ENCODE results near the gene NIPAL1. TPM values are rescaled to one million over a fixed set of nuclear protein-coding genes. Genes with fewer than 3 reads are reported as not detected.

The NIPAL1 gene
- total RNA-seq, 4 donors from 2014 or later, result 0.87 to 3.1 (median 1.9) TPM

DNA sequence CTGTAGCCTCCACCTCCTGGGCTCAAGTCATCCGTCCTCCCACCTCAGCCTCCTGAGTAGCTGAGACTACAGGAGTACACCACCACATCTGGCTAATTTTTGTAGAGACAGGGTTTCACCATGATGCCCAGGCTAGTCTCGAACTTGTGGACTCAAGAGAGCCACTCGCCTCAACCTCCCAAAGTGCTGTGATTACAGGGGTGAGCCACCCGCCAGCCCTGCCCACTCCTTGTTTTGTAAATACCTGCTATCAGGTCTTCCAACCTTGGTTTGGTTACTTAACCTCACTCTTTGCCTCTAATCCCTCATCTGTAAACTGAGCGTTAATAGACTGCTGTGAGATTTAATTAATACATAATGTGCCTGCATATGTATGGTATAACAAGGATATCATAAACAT lies 894 bp upstream of the NIPAL1 start:
- peaks cover 0 to 19% (median 2%) of the 10 kb centered on the region in 4 donors for H3K4me1 ChIP-seq
- H3K27me3 ChIP-seq, result no peaks in the 10 kb centered on the region
- H3K4me3 ChIP-seq, result peak overlapping the region in 1 of 4 donors; percentile 67
- WGBS, 2 donors, result 89 to 92% methylated on average over 5 of the region's 5 CpGs
- no peaks in the 10 kb centered on the region for H3K9me3 ChIP-seq
- TF ChIP-seq POLR2A (IDR thresholded peaks at IDR 0.05) (no peak), EP300 (IDR thresholded peaks at IDR 0.05) (no peak)
- TF ChIP-seq, protein P1, sequence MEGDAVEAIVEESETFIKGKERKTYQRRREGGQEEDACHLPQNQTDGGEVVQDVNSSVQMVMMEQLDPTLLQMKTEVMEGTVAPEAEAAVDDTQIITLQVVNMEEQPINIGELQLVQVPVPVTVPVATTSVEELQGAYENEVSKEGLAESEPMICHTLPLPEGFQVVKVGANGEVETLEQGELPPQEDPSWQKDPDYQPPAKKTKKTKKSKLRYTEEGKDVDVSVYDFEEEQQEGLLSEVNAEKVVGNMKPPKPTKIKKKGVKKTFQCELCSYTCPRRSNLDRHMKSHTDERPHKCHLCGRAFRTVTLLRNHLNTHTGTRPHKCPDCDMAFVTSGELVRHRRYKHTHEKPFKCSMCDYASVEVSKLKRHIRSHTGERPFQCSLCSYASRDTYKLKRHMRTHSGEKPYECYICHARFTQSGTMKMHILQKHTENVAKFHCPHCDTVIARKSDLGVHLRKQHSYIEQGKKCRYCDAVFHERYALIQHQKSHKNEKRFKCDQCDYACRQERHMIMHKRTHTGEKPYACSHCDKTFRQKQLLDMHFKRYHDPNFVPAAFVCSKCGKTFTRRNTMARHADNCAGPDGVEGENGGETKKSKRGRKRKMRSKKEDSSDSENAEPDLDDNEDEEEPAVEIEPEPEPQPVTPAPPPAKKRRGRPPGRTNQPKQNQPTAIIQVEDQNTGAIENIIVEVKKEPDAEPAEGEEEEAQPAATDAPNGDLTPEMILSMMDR (IDR thresholded peaks at IDR 0.05), result no peak
- DNase-seq (ENCODE audit: low spot score in 2 of 2), result no peak
- H3K27ac ChIP-seq, result peak overlapping the region in 3 of 4 donors; percentile 69 to 88 (median 83)
- peaks cover 0 to 1% (median 0%) of the 10 kb centered on the region in 3 donors for H3K36me3 ChIP-seq

DNA sequence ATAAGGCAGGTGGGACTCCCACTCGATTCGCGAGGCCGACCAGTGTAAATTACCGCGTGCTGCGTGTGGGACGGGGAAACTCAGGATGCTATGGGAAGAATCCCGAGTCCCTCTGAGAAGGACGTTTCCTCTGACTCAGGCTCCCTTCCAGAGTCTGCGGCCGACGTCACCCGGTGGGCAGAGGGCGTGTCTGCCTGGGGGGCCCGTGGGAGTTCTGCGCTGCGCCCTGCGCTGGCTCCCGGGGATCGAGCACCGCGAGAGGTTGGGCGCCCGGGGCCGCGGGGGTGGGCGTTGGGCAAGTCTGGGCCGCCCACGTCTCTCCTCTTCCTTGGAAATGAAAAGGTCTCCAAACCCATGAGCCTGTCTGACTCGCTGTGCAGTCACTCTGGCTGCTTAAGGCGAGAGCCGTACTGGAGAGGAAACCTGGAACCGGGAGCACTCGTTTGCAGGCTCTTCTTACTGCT lies 568 bp downstream of the NIPAL1 start:
- peak overlapping the region; percentile 65 to 71 (median 68) for H3K4me3 ChIP-seq
- 0 to 1% methylated on average over 20 to 26 of the region's 35 CpGs for WGBS, 2 donors
- peak overlapping the region; percentile 69 to 88 (median 81) for H3K27ac ChIP-seq
- peaks cover 0 to 19% (median 4%) of the 10 kb centered on the region in 4 donors for H3K4me1 ChIP-seq
- no peaks in the 10 kb centered on the region for H3K9me3 ChIP-seq
- TF ChIP-seq POLR2A (IDR thresholded peaks at IDR 0.05) (no peak), EP300 (IDR thresholded peaks at IDR 0.05) (peak in 1 of 2 donors; percentile 68)
- DNase-seq (ENCODE audit: low spot score in 2 of 2), result peak in 1 of 2 donors; percentile 9
- H3K36me3 ChIP-seq, result no peaks in the 10 kb centered on the region
- no peaks in the 10 kb centered on the region for H3K27me3 ChIP-seq

DNA sequence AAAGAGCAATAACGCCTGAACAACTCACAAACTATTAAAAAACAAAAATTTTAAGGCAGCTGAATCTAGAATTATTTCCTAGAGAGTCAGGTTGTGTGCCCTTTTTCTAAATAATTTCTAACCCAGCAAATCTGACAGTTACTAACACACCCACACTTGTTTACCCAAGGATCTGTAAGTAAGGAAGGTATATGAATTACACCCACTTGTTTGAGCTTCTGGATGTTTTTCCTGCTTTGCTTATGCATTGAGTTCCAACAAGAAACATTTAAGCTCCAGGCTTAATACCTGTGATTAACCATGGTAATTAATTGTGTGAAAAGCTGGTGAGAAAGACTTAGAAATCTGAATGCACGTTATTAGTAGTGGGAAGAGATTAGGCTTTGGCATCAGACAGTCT lies 1.5 kb downstream of the NIPAL1 start:
- peak overlapping the region in 2 of 4 donors; percentile 12 to 88 for H3K27ac ChIP-seq

DNA sequence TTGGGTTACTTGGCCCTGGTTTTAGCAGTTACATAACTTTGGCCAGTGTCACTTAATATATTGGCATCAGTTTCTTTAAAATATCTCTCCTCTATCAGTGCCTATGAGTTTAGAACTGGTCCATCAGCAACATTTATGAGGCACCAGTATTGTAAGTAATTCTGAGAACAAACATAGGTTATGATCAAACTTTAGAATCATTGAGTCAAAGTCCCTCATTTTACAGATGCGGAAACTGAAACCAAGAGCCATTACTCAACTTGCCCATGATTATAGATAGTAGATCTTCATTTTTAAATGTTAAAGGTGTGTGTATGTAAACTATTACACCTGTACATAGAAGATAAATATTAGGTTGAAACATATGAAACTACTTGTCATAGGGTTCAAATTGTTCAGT lies 4.5 kb downstream of the NIPAL1 start:
- no peaks in the 10 kb centered on the region for H3K27me3 ChIP-seq
- peak overlapping the region in 2 of 4 donors; percentile 87 for H3K27ac ChIP-seq
- no peak overlapping the region for H3K4me3 ChIP-seq
- TF ChIP-seq POLR2A (IDR thresholded peaks at IDR 0.05), result no peak
- TF ChIP-seq EP300 (IDR thresholded peaks at IDR 0.05), result no peak
- TF ChIP-seq, protein P1 (IDR thresholded peaks at IDR 0.05), result no peak
- WGBS, 2 donors, result 45 to 100% methylated on average over 1 of the region's 1 CpG
- no peak for DNase-seq (ENCODE audit: low spot score in 2 of 2)
- no peaks in the 10 kb centered on the region for H3K36me3 ChIP-seq
- H3K4me1 ChIP-seq, result peaks cover 0 to 30% (median 2%) of the 10 kb centered on the region in 4 donors
- no peaks in the 10 kb centered on the region for H3K9me3 ChIP-seq

More for the DNA sequence above, 1.5 kb downstream of the NIPAL1 start:
- 74 to 79% methylated on average over 2 of the region's 2 CpGs for WGBS, 2 donors
- Histone ChIP-seq H3K4me1 (peaks cover 0 to 19% (median 4%) of the 10 kb centered on the region in 4 donors), H3K9me3 (no peaks in the 10 kb centered on the region), H3K4me3 (no peak overlapping the region), H3K27me3 (no peaks in the 10 kb centered on the region), H3K36me3 (no peaks in the 10 kb centered on the region)
- no peak for DNase-seq (ENCODE audit: low spot score in 2 of 2)
- no peak for TF ChIP-seq POLR2A (IDR thresholded peaks at IDR 0.05)
- TF ChIP-seq EP300 (IDR thresholded peaks at IDR 0.05), result no peak

DNA sequence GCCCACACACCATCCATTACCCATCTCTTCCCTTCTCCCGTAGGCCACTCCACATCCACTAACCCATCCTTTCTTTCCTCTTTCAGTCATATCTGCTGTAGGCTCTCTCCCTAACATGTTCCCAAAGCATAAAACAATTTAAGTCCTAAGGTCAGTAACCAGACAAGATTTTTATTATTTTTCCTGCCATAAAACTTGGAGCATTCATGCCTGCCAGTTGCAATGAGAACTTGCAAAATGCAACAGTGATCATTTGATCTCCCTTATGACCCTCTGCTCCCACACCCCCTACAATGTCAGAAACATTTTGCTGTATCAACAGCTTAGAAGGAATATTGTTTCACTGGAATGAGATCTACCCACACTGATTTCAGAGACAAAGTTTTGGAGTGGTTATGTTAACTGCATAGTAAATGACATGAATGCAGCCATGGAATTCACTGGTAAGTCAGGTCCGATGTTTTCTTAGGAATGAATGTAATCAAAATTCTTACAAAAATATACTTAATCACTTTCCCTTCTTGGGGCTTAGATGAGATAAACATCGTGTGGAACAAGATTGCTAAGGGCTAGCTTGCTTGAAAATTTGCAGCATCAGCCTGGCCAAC lies 5.7 kb downstream of the NIPAL1 start:
- DNase-seq (ENCODE audit: low spot score in 2 of 2), result no peak
- no peaks in the 10 kb centered on the region for H3K9me3 ChIP-seq
- peak overlapping the region in 3 of 4 donors; percentile 24 to 87 (median 87) for H3K27ac ChIP-seq
- WGBS, 2 donors, result 21 to 44% methylated on average over 3 of the region's 3 CpGs
- H3K36me3 ChIP-seq, result no peaks in the 10 kb centered on the region
- no peaks in the 10 kb centered on the region for H3K27me3 ChIP-seq
- TF ChIP-seq POLR2A (IDR thresholded peaks at IDR 0.05), result no peak
- peak in 1 of 2 donors; percentile 46 for TF ChIP-seq EP300 (IDR thresholded peaks at IDR 0.05)
- no peak overlapping the region for H3K4me3 ChIP-seq
- H3K4me1 ChIP-seq, result peaks cover 0 to 19% (median 1%) of the 10 kb centered on the region in 4 donors

DNA sequence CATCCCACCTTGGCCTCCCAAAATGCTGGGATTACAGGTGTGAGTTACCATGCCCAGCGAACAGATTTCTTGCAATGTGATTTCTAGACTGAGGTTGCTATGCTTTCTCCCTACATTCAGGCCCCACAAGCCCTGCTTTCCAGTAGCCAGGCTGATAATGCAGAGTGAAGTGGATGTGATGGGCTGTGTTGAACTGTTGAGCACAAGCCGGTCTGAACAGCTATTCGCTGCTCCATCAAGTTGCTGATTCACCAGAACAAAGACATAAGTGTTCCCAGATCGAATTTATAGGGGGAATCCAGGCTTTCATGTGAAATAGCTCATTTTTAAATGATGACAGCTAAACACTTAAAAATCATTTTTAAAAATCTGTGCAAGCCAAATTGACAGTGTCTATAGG lies 8.0 kb downstream of the NIPAL1 start:
- Histone ChIP-seq H3K27ac (peak overlapping the region; percentile 55 to 87 (median 72)), H3K4me1 (peaks cover 0 to 16% (median 1%) of the 10 kb centered on the region in 4 donors), H3K9me3 (no peaks in the 10 kb centered on the region), H3K36me3 (no peaks in the 10 kb centered on the region), H3K27me3 (no peaks in the 10 kb centered on the region), H3K4me3 (no peak overlapping the region)
- 22 to 49% methylated on average over 4 of the region's 4 CpGs for WGBS, 2 donors
- no peak for DNase-seq (ENCODE audit: low spot score in 2 of 2)
- no peak for TF ChIP-seq POLR2A (IDR thresholded peaks at IDR 0.05)
- TF ChIP-seq EP300 (IDR thresholded peaks at IDR 0.05), result no peak
- TF ChIP-seq, protein P1 (IDR thresholded peaks at IDR 0.05), result no peak

Measured in tibial nerve (tissue), 4 donors.